HG03520 (cell line): ENCODE results near the gene ZC3H7A.

Source experiments
- ATAC-seq: cut with Tn5 transposase; IDR thresholded peaks from one replicate; pipeline ENCODE4 v1.9.1; 2021; ENCODE audit warnings: mild to moderate bottlenecking, moderate library complexity; ENCODE audit not compliant: unreplicated experiment

The ZC3H7A gene

GRCh38 chr16:11738742-11739544 is 58.1 kb downstream of the ZC3H7A start:
- ATAC-seq = no peak

GRCh38 chr16:11737713-11738112 is 59.3 kb downstream of the ZC3H7A start:
- ATAC-seq = no peak

- no peak for ATAC-seq
Observed at GRCh38 chr16:11736903-11737302, 60.2 kb downstream of the ZC3H7A start.

- ATAC-seq = no peak
Observed at GRCh38 chr16:11735787-11736186, 61.3 kb downstream of the ZC3H7A start.

GRCh38 chr16:11734653-11735043 is 62.4 kb downstream of the ZC3H7A start:
- ATAC-seq = no peak

GRCh38 chr16:11734025-11734652 is 62.9 kb downstream of the ZC3H7A start:
- ATAC-seq = no peak

GRCh38 chr16:11731222-11731621 is 65.8 kb downstream of the ZC3H7A start:
- ATAC-seq = no peak

GRCh38 chr16:11729787-11730186 is 67.3 kb downstream of the ZC3H7A start:
- no peak for ATAC-seq

- ATAC-seq = no peak
Observed at GRCh38 chr16:11727796-11728543, 69.1 kb downstream of the ZC3H7A start.

- ATAC-seq = no peak
Observed at GRCh38 chr16:11726008-11726407, 71.0 kb downstream of the ZC3H7A start.

GRCh38 chr16:11725457-11725856 is 71.6 kb downstream of the ZC3H7A start:
- no peak for ATAC-seq

GRCh38 chr16:11722468-11722808 is 74.6 kb downstream of the ZC3H7A start:
- no peak for ATAC-seq

GRCh38 chr16:11721781-11722467 is 75.1 kb downstream of the ZC3H7A start:
- no peak for ATAC-seq

- ATAC-seq = no peak
Observed at GRCh38 chr16:11719762-11720161, 77.3 kb downstream of the ZC3H7A start.

- no peak for ATAC-seq
Observed at GRCh38 chr16:11719171-11719570, 77.9 kb downstream of the ZC3H7A start.

GRCh38 chr16:11717811-11718210 is 79.2 kb downstream of the ZC3H7A start:
- no peak for ATAC-seq

GRCh38 chr16:11716336-11716735 is 80.7 kb downstream of the ZC3H7A start:
- no peak for ATAC-seq

GRCh38 chr16:11715246-11715947 is 81.7 kb downstream of the ZC3H7A start:
- no peak for ATAC-seq

- no peak for ATAC-seq
Observed at GRCh38 chr16:11712122-11712521, 84.9 kb downstream of the ZC3H7A start.

- ATAC-seq = no peak
Observed at GRCh38 chr16:11711662-11712061, 85.4 kb downstream of the ZC3H7A start.

GRCh38 chr16:11708421-11708820 is 88.6 kb downstream of the ZC3H7A start:
- ATAC-seq = no peak
